Right atrium auricular region (tissue), 2 donors: ENCODE measurements around the gene KDELR3. TPM values are rescaled to one million over a fixed set of nuclear protein-coding genes. Genes with fewer than 3 reads are reported as not detected.

ENCODE experiments used
- DNase-seq: peaks from one replicate; pipeline ENCODE4 v3.0.0-alpha.2; 2019; ENCODE audit warnings: low spot score
- H3K27ac ChIP-seq, 2 donors: fragments of 200-600 bp; sonication (generic); 1 replicate in 1 of 2; 2 replicates in 1 of 2; pipeline ENCODE4 v1.5.1; 2016 to 2019
- H3K27me3 ChIP-seq, 2 donors: fragments of 200-600 bp; sonication (generic); one replicate each; pipeline versions ENCODE4 v1.5.1 to v1.6.0; 2017 to 2019
- H3K36me3 ChIP-seq: fragments of 200-600 bp; sonication (generic); one replicate; pipeline ENCODE4 v1.5.1; 2016
- H3K4me1 ChIP-seq, 2 donors: fragments of 200-600 bp; sonication (generic); one replicate each; pipeline versions ENCODE4 v1.5.1 to v1.6.0; 2017 to 2019
- H3K4me3 ChIP-seq, 2 donors: fragments of 200-600 bp; sonication (generic); 1 replicate in 1 of 2; 2 replicates in 1 of 2; pipeline ENCODE4 v1.5.1; 2017 to 2019; ENCODE audit warnings: mild to moderate bottlenecking in 1 of 2, moderate library complexity in 1 of 2
- H3K9me3 ChIP-seq, 2 donors: fragments of 200-600 bp; sonication (generic); one replicate each; pipeline ENCODE4 v1.5.1; 2019
- CTCF ChIP-seq, 2 donors: fragments of 200-600 bp; sonication (generic); IDR thresholded peaks; one replicate each; pipeline ENCODE4 v1.5.1; 2019; ENCODE audit warnings: antibody characterized with exemption in 2 of 2
- total RNA-seq, 2 donors: library from RNA; depleted of rRNA; stranded (reverse); fragments of >200 nt; gene quantifications; one replicate each; pipeline ENCODE4 v1.1.0, GENCODE V29; 2016

The KDELR3 gene
- total RNA-seq, 2 donors from 2014 or later = 8.0 to 9.2 TPM

GRCh38 chr22:38455076-38455529 lies 12.8 kb upstream of the KDELR3 start, which contains the start of gene KCNJ4:
Gene KCNJ4, minus strand, starts transcription at chr22:38455199. Its CDS starts 27,067 bp downstream, at chr22:38428132.
- H3K27ac ChIP-seq = peak within 1 kb of the TSS; percentile 77 to 91
- peaks cover 4 to 48% of the 10 kb centered on the region in 2 donors for H3K4me1 ChIP-seq
- no peaks in the 10 kb centered on the region for H3K9me3 ChIP-seq
- TF ChIP-seq CTCF (IDR thresholded peaks at IDR 0.05) = no peak
- H3K4me3 ChIP-seq = peak within 1 kb of the TSS; percentile 62 to 66
- no peaks in the 10 kb centered on the region for H3K27me3 ChIP-seq
- no peaks in the 10 kb centered on the region for H3K36me3 ChIP-seq
- DNase-seq = no peak

- Histone ChIP-seq H3K27me3 (no peaks in the 10 kb centered on the region), H3K4me1 (peaks cover 4 to 42% of the 10 kb centered on the region in 2 donors), H3K27ac (peak overlapping the region; percentile 75 to 88), H3K4me3 (peak overlapping the region; percentile 62 to 66), H3K9me3 (no peaks in the 10 kb centered on the region), H3K36me3 (no peaks in the 10 kb centered on the region)
- no peak for TF ChIP-seq CTCF (IDR thresholded peaks at IDR 0.05)
- no peak for DNase-seq
Observed at GRCh38 chr22:38455530-38456271, 12.2 kb upstream of the KDELR3 start.

GRCh38 chr22:38456272-38456835 lies 11.5 kb upstream of the KDELR3 start:
- no peak for TF ChIP-seq CTCF (IDR thresholded peaks at IDR 0.05)
- Histone ChIP-seq H3K36me3 (no peaks in the 10 kb centered on the region), H3K4me1 (peaks cover 4 to 42% of the 10 kb centered on the region in 2 donors), H3K9me3 (no peaks in the 10 kb centered on the region), H3K27me3 (no peaks in the 10 kb centered on the region), H3K27ac (peak overlapping the region; percentile 75 to 88), H3K4me3 (peak overlapping the region; percentile 62 to 66)
- no peak for DNase-seq

- Histone ChIP-seq H3K4me1 (peaks cover 4 to 42% of the 10 kb centered on the region in 2 donors), H3K27ac (peak overlapping the region; percentile 75 to 88), H3K36me3 (no peaks in the 10 kb centered on the region), H3K9me3 (no peaks in the 10 kb centered on the region), H3K4me3 (no peak overlapping the region), H3K27me3 (no peaks in the 10 kb centered on the region)
- TF ChIP-seq CTCF (IDR thresholded peaks at IDR 0.05) = no peak
- DNase-seq = no peak
Observed at GRCh38 chr22:38456841-38457699, 10.8 kb upstream of the KDELR3 start.

GRCh38 chr22:38460426-38460840 lies 7.5 kb upstream of the KDELR3 start:
- Histone ChIP-seq H3K27me3 (no peaks in the 10 kb centered on the region), H3K4me1 (peaks cover 0 to 30% of the 10 kb centered on the region in 2 donors), H3K36me3 (no peaks in the 10 kb centered on the region), H3K9me3 (no peaks in the 10 kb centered on the region), H3K27ac (no peak overlapping the region), H3K4me3 (no peak overlapping the region)
- no peak for TF ChIP-seq CTCF (IDR thresholded peaks at IDR 0.05)
- DNase-seq = no peak
